ENCODE data around the gene KCNN3.

GRCh38 chr1:154849645-154850131 is 20.4 kb downstream of the KCNN3 start:
- TF ChIP-seq FOXP1 (IDR thresholded peaks at IDR 0.05) = no peak
- TF ChIP-seq FOXP1 (CRISPR knock-in tag; IDR thresholded peaks at IDR 0.05) = no peak
- no peak for TF ChIP-seq SRF (IDR thresholded peaks at IDR 0.05; ENCODE audit: low read depth, low read length)
- TF ChIP-seq REST (IDR thresholded peaks at IDR 0.05; ENCODE audit: borderline replicate concordance in 1 of 2, low read depth in 1 of 2, low read length in 2 of 2) = no peak
- TF ChIP-seq, protein P1, sequence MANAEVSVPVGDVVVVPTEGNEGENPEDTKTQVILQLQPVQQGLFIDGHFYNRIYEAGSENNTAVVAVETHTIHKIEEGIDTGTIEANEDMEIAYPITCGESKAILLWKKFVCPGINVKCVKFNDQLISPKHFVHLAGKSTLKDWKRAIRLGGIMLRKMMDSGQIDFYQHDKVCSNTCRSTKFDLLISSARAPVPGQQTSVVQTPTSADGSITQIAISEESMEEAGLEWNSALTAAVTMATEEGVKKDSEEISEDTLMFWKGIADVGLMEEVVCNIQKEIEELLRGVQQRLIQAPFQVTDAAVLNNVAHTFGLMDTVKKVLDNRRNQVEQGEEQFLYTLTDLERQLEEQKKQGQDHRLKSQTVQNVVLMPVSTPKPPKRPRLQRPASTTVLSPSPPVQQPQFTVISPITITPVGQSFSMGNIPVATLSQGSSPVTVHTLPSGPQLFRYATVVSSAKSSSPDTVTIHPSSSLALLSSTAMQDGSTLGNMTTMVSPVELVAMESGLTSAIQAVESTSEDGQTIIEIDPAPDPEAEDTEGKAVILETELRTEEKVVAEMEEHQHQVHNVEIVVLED (CRISPR knock-in tag; IDR thresholded peaks at IDR 0.05; ENCODE audit: borderline replicate concordance) = no peak
- no peak for TF ChIP-seq PITX1 (CRISPR knock-in tag; IDR thresholded peaks at IDR 0.05)
- no peak for TF ChIP-seq POLR2A (IDR thresholded peaks at IDR 0.05; ENCODE audit: insufficient read depth in 1 of 2, low read depth in 2 of 2, low read length in 2 of 2)
- no peak for TF ChIP-seq ZNF274 (CRISPR knock-in tag; IDR thresholded peaks at IDR 0.05)
- TF ChIP-seq CTCF (CRISPR knock-in tag; IDR thresholded peaks at IDR 0.05) = no peak
- TF ChIP-seq RELA (CRISPR knock-in tag; IDR thresholded peaks at IDR 0.05) = no peak
- no peak for TF ChIP-seq ZNF124 (CRISPR knock-in tag; IDR thresholded peaks at IDR 0.05)
- TF ChIP-seq ZXDC (CRISPR knock-in tag; IDR thresholded peaks at IDR 0.05) = no peak
- TF ChIP-seq JUND (CRISPR knock-in tag; IDR thresholded peaks at IDR 0.05) = no peak
- TF ChIP-seq FOSL2 (CRISPR knock-in tag; IDR thresholded peaks at IDR 0.05) = no peak

All from HepG2 (cell line).